ENCODE results near the gene ANKRD33. TPM values are rescaled to one million over a fixed set of nuclear protein-coding genes. Genes with fewer than 3 reads are reported as not detected.
"Not testable (repeated sequence)": the region's sequence is repeated elsewhere in the genome, so short reads cannot be mapped to it uniquely, and the experiment has no call there.

ANKRD33 gene
- total RNA-seq, 4 donors from 2014 or later: 0.14 to 2.9 (median 0.27) TPM; not detected in 1

DNA sequence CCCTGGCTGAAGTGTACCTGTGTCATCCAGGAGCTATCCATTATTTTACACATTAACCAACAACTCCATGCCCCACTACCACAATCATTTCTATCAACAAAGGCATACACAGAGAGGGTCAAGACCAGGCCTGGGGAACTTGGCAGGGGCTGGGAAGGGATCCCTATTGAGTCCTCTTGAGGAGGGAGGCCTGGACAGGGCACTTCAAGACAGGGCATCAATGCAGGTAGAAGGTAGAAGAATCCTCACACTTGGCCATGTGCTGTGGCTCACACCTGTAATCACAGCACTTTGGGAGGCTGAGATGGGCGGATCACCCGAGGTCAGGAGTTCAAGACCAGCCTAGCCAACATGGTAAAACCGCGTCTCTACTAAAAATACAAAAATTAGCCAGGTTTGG is 13.4 kb upstream of the ANKRD33 start:
- Histone ChIP-seq H3K4me1 (peaks cover 0 to 2% of the 10 kb centered on the region in 2 donors), H3K9me3 (no peaks in the 10 kb centered on the region), H3K27me3 (peaks cover 0 to 1% of the 10 kb centered on the region in 2 donors), H3K4me3 (no peak overlapping the region), H3K36me3 (no peaks in the 10 kb centered on the region), H3K27ac (no peak overlapping the region)
- no peak for DNase-seq
- intact Hi-C loops (cut with DNase I; ENCODE audit: low total_unique reads): no loop called here
- TF ChIP-seq POLR2A (IDR thresholded peaks at IDR 0.05): no peak
- TF ChIP-seq, protein P1, sequence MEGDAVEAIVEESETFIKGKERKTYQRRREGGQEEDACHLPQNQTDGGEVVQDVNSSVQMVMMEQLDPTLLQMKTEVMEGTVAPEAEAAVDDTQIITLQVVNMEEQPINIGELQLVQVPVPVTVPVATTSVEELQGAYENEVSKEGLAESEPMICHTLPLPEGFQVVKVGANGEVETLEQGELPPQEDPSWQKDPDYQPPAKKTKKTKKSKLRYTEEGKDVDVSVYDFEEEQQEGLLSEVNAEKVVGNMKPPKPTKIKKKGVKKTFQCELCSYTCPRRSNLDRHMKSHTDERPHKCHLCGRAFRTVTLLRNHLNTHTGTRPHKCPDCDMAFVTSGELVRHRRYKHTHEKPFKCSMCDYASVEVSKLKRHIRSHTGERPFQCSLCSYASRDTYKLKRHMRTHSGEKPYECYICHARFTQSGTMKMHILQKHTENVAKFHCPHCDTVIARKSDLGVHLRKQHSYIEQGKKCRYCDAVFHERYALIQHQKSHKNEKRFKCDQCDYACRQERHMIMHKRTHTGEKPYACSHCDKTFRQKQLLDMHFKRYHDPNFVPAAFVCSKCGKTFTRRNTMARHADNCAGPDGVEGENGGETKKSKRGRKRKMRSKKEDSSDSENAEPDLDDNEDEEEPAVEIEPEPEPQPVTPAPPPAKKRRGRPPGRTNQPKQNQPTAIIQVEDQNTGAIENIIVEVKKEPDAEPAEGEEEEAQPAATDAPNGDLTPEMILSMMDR (IDR thresholded peaks at IDR 0.05): no peak

DNA sequence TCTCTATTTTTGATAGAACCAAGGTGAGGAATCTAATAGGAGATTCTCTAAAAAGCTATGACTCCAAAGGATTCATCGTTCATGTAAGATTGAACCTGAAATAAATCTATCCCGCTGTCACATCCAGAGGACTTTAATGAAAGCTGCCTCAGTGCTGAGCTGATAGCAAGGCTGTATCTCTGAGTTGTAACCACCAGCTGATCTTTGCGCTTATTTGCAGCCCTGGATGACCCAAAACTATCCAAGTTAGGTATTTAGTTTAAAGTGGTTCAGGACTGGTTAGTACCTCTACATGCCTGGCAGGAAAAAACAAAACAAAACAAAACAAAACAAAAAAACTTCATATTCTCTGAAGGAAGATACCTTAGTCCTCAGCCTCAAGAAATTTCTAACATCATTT is 8.8 kb upstream of the ANKRD33 start:
- H3K27ac ChIP-seq: no peak overlapping the region
- TF ChIP-seq, protein P1 (IDR thresholded peaks at IDR 0.05): no peak
- TF ChIP-seq POLR2A (IDR thresholded peaks at IDR 0.05): no peak
- no peak for DNase-seq
- no peaks in the 10 kb centered on the region for H3K4me1 ChIP-seq
- no peaks in the 10 kb centered on the region for H3K36me3 ChIP-seq
- intact Hi-C loops (cut with DNase I; ENCODE audit: low total_unique reads): no loop called here
- H3K4me3 ChIP-seq: no peak overlapping the region
- no peaks in the 10 kb centered on the region for H3K9me3 ChIP-seq
- no peaks in the 10 kb centered on the region for H3K27me3 ChIP-seq

DNA sequence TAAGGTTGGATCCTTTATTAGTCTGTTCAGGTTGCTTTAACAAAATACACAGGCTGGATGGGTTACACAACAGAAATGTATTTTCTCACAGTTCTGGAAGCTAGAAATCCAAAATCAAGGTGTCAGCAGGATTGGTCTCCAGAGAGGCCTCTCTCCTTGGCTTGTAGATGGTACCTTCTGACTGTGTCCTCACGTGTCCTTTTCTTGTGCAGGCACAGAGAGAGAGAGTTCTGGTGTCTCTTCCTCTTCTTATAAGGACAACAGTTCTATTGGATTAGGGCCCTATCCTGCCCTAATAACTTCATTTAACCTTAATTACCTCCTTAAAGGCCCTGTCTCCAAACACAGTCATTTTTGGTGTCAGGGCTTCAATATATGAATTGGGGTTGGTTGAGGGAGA is 4.6 kb upstream of the ANKRD33 start:
- intact Hi-C loops (cut with DNase I; ENCODE audit: low total_unique reads): no loop called here
- Histone ChIP-seq H3K4me3 (no peak overlapping the region), H3K9me3 (no peaks in the 10 kb centered on the region), H3K27me3 (no peaks in the 10 kb centered on the region), H3K36me3 (no peaks in the 10 kb centered on the region), H3K4me1 (no peaks in the 10 kb centered on the region), H3K27ac (no peak overlapping the region)
- no peak for DNase-seq
- TF ChIP-seq, protein P1 (IDR thresholded peaks at IDR 0.05): no peak
- TF ChIP-seq POLR2A (IDR thresholded peaks at IDR 0.05): no peak

DNA sequence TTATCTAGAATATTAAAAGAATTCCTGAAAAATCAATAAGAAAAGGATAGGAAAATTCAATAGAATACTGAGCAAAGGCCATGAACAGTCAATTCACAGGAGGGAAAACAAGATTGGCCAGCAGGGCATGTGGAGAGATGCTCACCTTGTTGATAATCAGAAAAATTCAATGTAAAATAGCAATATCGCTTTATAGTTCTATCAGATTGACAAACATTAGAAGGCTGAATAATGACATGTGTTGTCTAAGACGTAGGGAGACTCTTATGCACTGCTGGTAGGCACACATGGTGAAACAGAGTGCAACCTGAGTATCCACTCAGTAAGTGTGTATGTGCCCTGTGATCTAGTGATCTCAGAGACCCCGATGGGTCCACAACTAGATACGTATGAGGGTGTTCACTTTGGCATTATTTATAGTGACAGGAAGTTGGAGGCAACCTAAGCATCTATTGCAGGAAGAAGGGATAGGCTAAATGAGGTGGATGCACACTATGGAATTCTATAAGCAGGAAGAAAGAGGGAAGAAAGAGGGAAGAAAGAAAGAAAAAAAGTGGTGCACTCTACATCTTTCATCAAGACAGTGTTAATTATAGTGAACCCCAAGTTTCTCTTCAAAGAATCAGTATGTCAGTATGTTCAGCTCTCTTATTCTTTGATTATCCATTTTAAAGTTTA is 3.8 kb upstream of the ANKRD33 start:
- H3K9me3 ChIP-seq: no peaks in the 10 kb centered on the region
- no peaks in the 10 kb centered on the region for H3K4me1 ChIP-seq
- no peaks in the 10 kb centered on the region for H3K36me3 ChIP-seq
- no peak for DNase-seq
- peak overlapping the region in 1 of 2 donors; percentile 45 for H3K27ac ChIP-seq
- intact Hi-C loops (cut with DNase I; ENCODE audit: low total_unique reads): no loop called here
- TF ChIP-seq POLR2A (IDR thresholded peaks at IDR 0.05): no peak
- TF ChIP-seq, protein P1 (IDR thresholded peaks at IDR 0.05): no peak
- no peaks in the 10 kb centered on the region for H3K27me3 ChIP-seq
- H3K4me3 ChIP-seq: no peak overlapping the region

DNA sequence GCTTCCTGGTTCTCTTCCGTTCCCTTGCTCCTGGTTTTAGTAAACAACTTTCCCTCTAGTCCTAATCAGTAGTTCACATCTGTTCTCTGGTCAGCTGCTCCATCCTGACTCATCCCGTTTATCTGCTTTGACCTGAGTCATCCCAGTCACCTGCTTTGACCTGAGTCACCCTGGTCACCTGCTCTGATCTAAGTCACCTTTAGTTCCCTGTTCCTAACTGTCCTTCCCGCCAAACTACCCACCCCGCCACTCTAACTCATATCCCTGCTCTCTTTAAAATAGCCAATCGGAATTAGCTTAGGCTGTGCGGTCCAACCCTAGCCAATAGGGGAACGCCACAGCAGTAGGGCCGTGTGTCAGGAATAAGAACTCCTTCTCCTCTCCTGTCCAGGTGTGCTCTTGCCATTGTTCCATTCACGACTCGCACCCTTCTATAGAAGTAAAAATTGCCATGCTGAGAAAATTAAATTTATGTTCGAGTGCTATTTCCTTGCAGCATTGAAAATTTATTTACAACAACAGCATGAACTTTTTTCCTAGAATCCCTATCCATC is 3.1 kb upstream of the ANKRD33 start:
- Histone ChIP-seq H3K27me3 (no peaks in the 10 kb centered on the region), H3K4me3 (no peak overlapping the region), H3K4me1 (no peaks in the 10 kb centered on the region), H3K9me3 (no peaks in the 10 kb centered on the region), H3K36me3 (no peaks in the 10 kb centered on the region), H3K27ac (peak overlapping the region in 1 of 2 donors; percentile 73)
- TF ChIP-seq POLR2A (IDR thresholded peaks at IDR 0.05): no peak
- TF ChIP-seq, protein P1 (IDR thresholded peaks at IDR 0.05): no peak
- no peak for DNase-seq
- intact Hi-C loops (cut with DNase I; ENCODE audit: low total_unique reads): no loop called here

DNA sequence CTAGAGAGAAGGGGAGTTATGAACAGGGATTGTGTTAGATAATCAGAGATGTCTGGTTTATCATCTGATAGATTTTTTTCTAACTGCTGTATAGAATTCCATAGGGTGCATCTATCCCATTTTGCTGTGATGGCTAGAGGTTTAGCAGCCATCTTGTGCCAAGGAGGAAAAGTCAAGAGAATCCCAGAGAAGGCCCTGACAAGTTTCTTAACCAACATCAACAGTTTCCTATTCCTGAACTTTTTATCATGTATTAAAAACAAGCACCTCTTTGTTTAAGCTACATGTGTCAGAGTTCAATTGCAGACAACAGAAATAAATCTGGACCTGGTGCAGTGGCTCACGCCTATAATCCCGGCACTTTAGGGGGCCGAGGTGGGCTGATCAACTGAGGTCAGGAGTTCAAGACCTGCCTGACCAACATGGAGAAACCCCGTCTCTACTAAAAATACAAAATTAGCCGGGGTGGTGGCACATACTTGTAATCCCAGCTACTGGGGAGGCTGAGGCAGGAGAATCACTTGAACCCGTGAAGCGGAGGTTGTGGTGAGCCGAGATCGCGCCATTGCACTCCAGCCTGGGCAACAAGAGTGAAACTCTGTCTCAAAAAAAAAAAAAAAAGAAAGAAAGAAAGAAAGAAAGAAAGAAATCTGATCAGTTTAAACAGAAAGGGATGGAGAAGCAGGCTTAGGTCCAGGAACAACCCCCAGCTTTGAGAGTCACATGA is 2.4 kb upstream of the ANKRD33 start:
- H3K4me1 ChIP-seq; DNase-seq; H3K27me3 ChIP-seq; H3K36me3 ChIP-seq; H3K4me3 ChIP-seq; H3K9me3 ChIP-seq; intact Hi-C loops (cut with DNase I; ENCODE audit: low total_unique reads): not testable (repeated sequence)
- H3K27ac ChIP-seq: peak overlapping the region; percentile 62 to 73
